Mesendoderm (in vitro differentiated cells): ENCODE measurements around the gene KRTAP10-2.
"Not testable (repeated sequence)": the region's sequence is repeated elsewhere in the genome, so short reads cannot be mapped to it uniquely, and the experiment has no call there.

Source experiments
- DNase-seq: peaks from one replicate; pipeline ENCODE4 v3.0.0; 2013
- H2AK5ac ChIP-seq: 2 replicates; pipeline ENCODE4 v1.6.1; 2013; ENCODE audit warnings: low read length, inconsistent platforms
- H2BK120ac ChIP-seq: 2 replicates; pipeline ENCODE4 v1.6.1; 2013; ENCODE audit warnings: low read depth, mild to moderate bottlenecking, low read length, moderate library complexity, mixed read lengths
- H2BK15ac ChIP-seq: replicated peaks from 2 replicates; pipeline ENCODE4 v1.6.1; 2013; ENCODE audit warnings: low read depth, mild to moderate bottlenecking, moderate library complexity
- H2BK5ac ChIP-seq: 2 replicates; pipeline ENCODE4 v1.6.1; 2013; ENCODE audit warnings: low read length, inconsistent platforms
- H3K18ac ChIP-seq: 2 replicates; pipeline ENCODE4 v1.6.1; 2013; ENCODE audit warnings: mild to moderate bottlenecking, low read length, mixed read lengths
- H3K23ac ChIP-seq: one replicate; pipeline ENCODE4 v1.6.1; 2013; ENCODE audit warnings: low read length
- H3K27ac ChIP-seq: 2 replicates; pipeline ENCODE4 v1.5.1; 2013; ENCODE audit warnings: low read depth, mild to moderate bottlenecking, inconsistent platforms, low read length, moderate library complexity
- H3K27me3 ChIP-seq: 2 replicates; pipeline ENCODE4 v1.6.1; 2013; ENCODE audit warnings: low read length, control low read depth, mild to moderate bottlenecking, inconsistent platforms; ENCODE audit not compliant: insufficient read depth, poor library complexity
- H3K36me3 ChIP-seq: 2 replicates; pipeline ENCODE4 v1.6.1; 2013; ENCODE audit warnings: low read length, inconsistent platforms; ENCODE audit not compliant: control insufficient read depth, insufficient read depth
- H3K4ac ChIP-seq: one replicate; pipeline ENCODE4 v1.6.1; 2013; ENCODE audit warnings: low read depth, mild to moderate bottlenecking, low read length, moderate library complexity
- H3K4me1 ChIP-seq: 2 replicates; pipeline ENCODE4 v1.6.1; 2013; ENCODE audit warnings: low read depth, low read length, inconsistent platforms; ENCODE audit not compliant: control insufficient read depth
- H3K4me2 ChIP-seq: 2 replicates; pipeline ENCODE4 v1.6.1; 2013; ENCODE audit warnings: low read length
- H3K4me3 ChIP-seq: 2 replicates; pipeline ENCODE4 v1.5.1; 2013; ENCODE audit warnings: mild to moderate bottlenecking, low read length
- H3K56ac ChIP-seq: one replicate; pipeline ENCODE4 v1.6.1; 2013; ENCODE audit warnings: low read length
- H3K79me1 ChIP-seq: 2 replicates; pipeline ENCODE4 v1.6.1; 2013; ENCODE audit warnings: low read length, inconsistent platforms
- H3K79me2 ChIP-seq: 2 replicates; pipeline ENCODE4 v1.6.1; 2013; ENCODE audit warnings: mild to moderate bottlenecking, low read length; ENCODE audit not compliant: control insufficient read depth, insufficient read depth
- H3K9ac ChIP-seq: 2 replicates; pipeline ENCODE4 v1.6.1; 2013; ENCODE audit warnings: low read length, inconsistent platforms
- H4K5ac ChIP-seq: one replicate; pipeline ENCODE4 v1.6.1; 2013; ENCODE audit warnings: low read length
- H4K8ac ChIP-seq: one replicate; pipeline ENCODE4 v1.6.1; 2013; ENCODE audit warnings: low read depth, mild to moderate bottlenecking, control low read depth, low read length, moderate library complexity
- WGBS: extraction: QIAGEN DNeasy Blood & Tissue Kit; methylation state at CpG from one replicate; pipeline ENCODE4 v1.1.7; 2013; ENCODE audit warnings: low lambda C conversion rate, missing lambda C conversion rate; ENCODE audit not compliant: insufficient coverage; ENCODE audit errors: extremely low coverage; 5-methylcytosine and 5-hydroxymethylcytosine counted together

Gene KRTAP10-2

GRCh38 chr21:44585892-44586291 is 34.6 kb upstream of the KRTAP10-2 start:
- Histone ChIP-seq H3K23ac (no peak overlapping the region), H2BK15ac (no peak overlapping the region), H3K36me3 (no peaks in the 10 kb centered on the region), H3K27ac (no peak overlapping the region), H4K8ac (no peak overlapping the region), H3K4ac (no peak overlapping the region), H2BK120ac (no peak overlapping the region), H2BK5ac (no peak overlapping the region), H3K27me3 (no peaks in the 10 kb centered on the region), H3K9ac (no peak overlapping the region), H3K79me1 (no peaks in the 10 kb centered on the region), H2AK5ac (no peak overlapping the region), H3K4me3 (no peak overlapping the region), H3K79me2 (no peaks in the 10 kb centered on the region), H4K5ac (no peak overlapping the region), H3K4me1 (no peaks in the 10 kb centered on the region), H3K4me2 (no peak overlapping the region), H3K56ac (no peak overlapping the region), H3K18ac (no peak overlapping the region)
- no CpG with 5 or more reads among the region's 3 CpGs for WGBS
- DNase-seq, result no peak

GRCh38 chr21:44583800-44584147 is 32.5 kb upstream of the KRTAP10-2 start:
- H3K4ac ChIP-seq, result no peak overlapping the region
- H2AK5ac ChIP-seq, result no peak overlapping the region
- H4K8ac ChIP-seq, result no peak overlapping the region
- H3K4me3 ChIP-seq, result no peak overlapping the region
- no peaks in the 10 kb centered on the region for H3K79me1 ChIP-seq
- H3K4me1 ChIP-seq, result no peaks in the 10 kb centered on the region
- no peak overlapping the region for H3K23ac ChIP-seq
- no peak overlapping the region for H2BK15ac ChIP-seq
- no peak overlapping the region for H2BK5ac ChIP-seq
- no peak overlapping the region for H3K9ac ChIP-seq
- H4K5ac ChIP-seq, result no peak overlapping the region
- no peak overlapping the region for H3K27ac ChIP-seq
- no CpG with 5 or more reads among the region's 6 CpGs for WGBS
- H3K4me2 ChIP-seq, result no peak overlapping the region
- H3K27me3 ChIP-seq, result no peaks in the 10 kb centered on the region
- no peaks in the 10 kb centered on the region for H3K36me3 ChIP-seq
- no peak overlapping the region for H2BK120ac ChIP-seq
- H3K18ac ChIP-seq, result no peak overlapping the region
- no peaks in the 10 kb centered on the region for H3K79me2 ChIP-seq
- no peak overlapping the region for H3K56ac ChIP-seq
- DNase-seq, result no peak

GRCh38 chr21:44583089-44583799 is 31.9 kb upstream of the KRTAP10-2 start:
- Histone ChIP-seq H3K56ac (no peak overlapping the region), H3K4ac (no peak overlapping the region), H3K23ac (no peak overlapping the region), H3K9ac (no peak overlapping the region), H3K18ac (no peak overlapping the region), H3K79me2 (no peaks in the 10 kb centered on the region), H4K5ac (no peak overlapping the region), H3K27me3 (no peaks in the 10 kb centered on the region), H3K36me3 (no peaks in the 10 kb centered on the region), H3K4me2 (no peak overlapping the region), H2BK15ac (no peak overlapping the region), H3K4me1 (no peaks in the 10 kb centered on the region), H2BK5ac (no peak overlapping the region), H3K27ac (no peak overlapping the region), H4K8ac (no peak overlapping the region), H3K4me3 (no peak overlapping the region), H3K79me1 (no peaks in the 10 kb centered on the region), H2BK120ac (no peak overlapping the region), H2AK5ac (no peak overlapping the region)
- no peak for DNase-seq
- no CpG with 5 or more reads among the region's 11 CpGs for WGBS

- WGBS, result no CpG with 5 or more reads among the region's 15 CpGs
- no peaks in the 10 kb centered on the region for H3K36me3 ChIP-seq
- H3K4ac ChIP-seq, result no peak overlapping the region
- H2BK15ac ChIP-seq, result no peak overlapping the region
- no peak overlapping the region for H2AK5ac ChIP-seq
- H3K79me2 ChIP-seq, result no peaks in the 10 kb centered on the region
- H3K4me3 ChIP-seq, result no peak overlapping the region
- H3K18ac ChIP-seq, result no peak overlapping the region
- H3K27me3 ChIP-seq, result no peaks in the 10 kb centered on the region
- H3K4me2 ChIP-seq, result no peak overlapping the region
- no peak overlapping the region for H3K56ac ChIP-seq
- no peak overlapping the region for H4K8ac ChIP-seq
- no peak overlapping the region for H3K23ac ChIP-seq
- no peaks in the 10 kb centered on the region for H3K79me1 ChIP-seq
- no peak overlapping the region for H2BK5ac ChIP-seq
- no peak for DNase-seq
- no peaks in the 10 kb centered on the region for H3K4me1 ChIP-seq
- no peak overlapping the region for H3K27ac ChIP-seq
- no peak overlapping the region for H4K5ac ChIP-seq
- H3K9ac ChIP-seq, result no peak overlapping the region
- H2BK120ac ChIP-seq, result no peak overlapping the region
Measured at GRCh38 chr21:44582055-44582454, 30.8 kb upstream of the KRTAP10-2 start.

- Histone ChIP-seq H3K79me1 (no peaks in the 10 kb centered on the region), H4K8ac (no peak overlapping the region), H3K9ac (no peak overlapping the region), H2BK5ac (no peak overlapping the region), H3K79me2 (no peaks in the 10 kb centered on the region), H3K23ac (no peak overlapping the region), H2BK15ac (no peak overlapping the region), H3K18ac (no peak overlapping the region), H3K4me1 (no peaks in the 10 kb centered on the region), H3K4me2 (no peak overlapping the region), H3K4ac (no peak overlapping the region), H2BK120ac (no peak overlapping the region), H3K36me3 (no peaks in the 10 kb centered on the region), H2AK5ac (no peak overlapping the region), H3K56ac (no peak overlapping the region), H3K27ac (no peak overlapping the region), H4K5ac (no peak overlapping the region), H3K27me3 (no peaks in the 10 kb centered on the region), H3K4me3 (no peak overlapping the region)
- no peak for DNase-seq
- WGBS, result no CpG with 5 or more reads among the region's 3 CpGs
Measured at GRCh38 chr21:44581158-44581557, 29.9 kb upstream of the KRTAP10-2 start.

- H3K27me3 ChIP-seq, H3K4me2 ChIP-seq, H4K8ac ChIP-seq, H3K79me2 ChIP-seq, DNase-seq, H3K56ac ChIP-seq, H2BK5ac ChIP-seq, H3K4me3 ChIP-seq, H4K5ac ChIP-seq, H2BK15ac ChIP-seq, H3K9ac ChIP-seq, H2AK5ac ChIP-seq, H3K27ac ChIP-seq, H3K4ac ChIP-seq, H3K79me1 ChIP-seq, H3K23ac ChIP-seq, H2BK120ac ChIP-seq, H3K4me1 ChIP-seq, H3K18ac ChIP-seq, H3K36me3 ChIP-seq: not testable (repeated sequence)
- no CpG with 5 or more reads among the region's 19 CpGs for WGBS
Measured at GRCh38 chr21:44580231-44580821, 29.0 kb upstream of the KRTAP10-2 start, which contains the start of gene KRTAP10-5. Gene KRTAP10-5, minus strand, starts transcription at chr21:44580604. Its CDS starts 26 bp downstream, at chr21:44580578.
